Suprapubic skin (tissue), 4 donors: ENCODE data around the gene GPR108.

Source experiments
- CTCF ChIP-seq, 2 donors: fragments of 200-600 bp in 1 of 2; fragments of 450-650 bp in 1 of 2; sonication (generic) in 1 of 2; IDR thresholded peaks; one replicate each; pipeline ENCODE4 v1.5.1; 2016 to 2019; ENCODE audit warnings: antibody characterized with exemption in 2 of 2, mild to moderate bottlenecking in 1 of 2, moderate library complexity in 1 of 2
- POLR2A ChIP-seq, 2 donors: fragments of 450-650 bp; IDR thresholded peaks; one replicate each; pipeline ENCODE4 v1.6.1; 2017; ENCODE audit warnings: antibody characterized with exemption in 2 of 2, mild to moderate bottlenecking in 2 of 2, moderate library complexity in 2 of 2
- POLR2AphosphoS5 ChIP-seq, 3 donors: sonication (generic); formaldehyde crosslinking; IDR thresholded peaks; one replicate each; pipeline ENCODE4 v1.6.1; 2017; ENCODE audit warnings: antibody characterized with exemption in 3 of 3

GRCh38 chr19:6718111-6718740, 19.2 kb downstream of the GPR108 start:
- TF ChIP-seq POLR2A (IDR thresholded peaks at IDR 0.05) (no peak), CTCF (IDR thresholded peaks at IDR 0.05) (no peak), POLR2AphosphoS5 (IDR thresholded peaks at IDR 0.05) (no peak)
